Endothelial cell of umbilical vein (primary cell): Measurements from ENCODE around the gene AK5. TPM values are rescaled to one million over a fixed set of nuclear protein-coding genes. Genes with fewer than 3 reads are reported as not detected.

ENCODE experiments used
- BruUV-seq: library from RNA; stranded (reverse); fragments of 400-500 nt; replicated peaks from 2 replicates; lab custom pipeline; 2021; lab: Mats Ljungman, UMichigan
- CTCF ChIA-PET: fragments of 300-600, 350-600 bp; sonication (Branson Sonifier 250); formaldehyde crosslinking; loops from one replicate; lab custom pipeline; 2021; ENCODE audit warnings: antibody characterized with exemption, inconsistent platforms; lab: Charles Lee
- POLR2A ChIA-PET: fragments of 300-600, 350-600 bp; sonication (Branson Sonifier 250); formaldehyde crosslinking; loops from one replicate; lab custom pipeline; 2021; ENCODE audit warnings: antibody characterized with exemption, inconsistent platforms; lab: Charles Lee
- DNase-seq: peaks from one replicate; pipeline ENCODE4 v3.0.0-alpha.2; 2011; ENCODE audit warnings: low read depth, low spot score
- FAIRE-seq: peaks from 2 replicates; lab custom pipeline; 2011; peaks lifted over from hg19 to GRCh38; lab: Jason Lieb, UNC
- H2AFZ ChIP-seq: 2 replicates; pipeline ENCODE4 v1.6.0; 2012; ENCODE audit warnings: low read depth, low read length, control low read depth, inconsistent platforms
- H3K27ac ChIP-seq: 2 replicates; pipeline ENCODE4 v1.5.1; 2011; ENCODE audit warnings: low read depth, mild to moderate bottlenecking, control low read depth, low read length, moderate library complexity; ENCODE audit not compliant: insufficient read depth
- H3K27me3 ChIP-seq, 2 experiments: 2 replicates each; pipeline versions ENCODE4 v1.6.0 to v1.6.1; 2011; ENCODE audit warnings: low read length in 2 of 2, mixed read lengths in 1 of 2; ENCODE audit not compliant: control insufficient read depth in 2 of 2, insufficient read depth in 2 of 2
- H3K36me3 ChIP-seq, 2 experiments: 2 replicates in 1 of 2; 3 replicates in 1 of 2; pipeline ENCODE4 v1.5.1; 2011; ENCODE audit warnings: low read length in 2 of 2, mild to moderate bottlenecking in 1 of 2, moderate library complexity in 1 of 2; ENCODE audit not compliant: control insufficient read depth in 2 of 2, insufficient read depth in 2 of 2; ENCODE audit errors: extremely low read depth in 1 of 2
- H3K4me1 ChIP-seq: 3 replicates; pipeline ENCODE4 v1.5.1; 2011; ENCODE audit warnings: mild to moderate bottlenecking, low read length; ENCODE audit not compliant: control insufficient read depth, insufficient read depth; ENCODE audit errors: extremely low read depth
- H3K4me2 ChIP-seq: 2 replicates; pipeline ENCODE4 v1.6.1; 2011; ENCODE audit warnings: low read length, control low read depth, mixed read lengths; ENCODE audit not compliant: insufficient read depth
- H3K4me3 ChIP-seq, 3 experiments: fragments of 200-600 bp in 1 of 3; sonication (generic), shearing (Covaris generic) in 1 of 3; replicated peaks in 1 of 3; 2 replicates each; pipeline ENCODE4 v1.5.1; 2011 to 2016; ENCODE audit warnings: control low read depth in 3 of 3, low read length in 3 of 3, mild to moderate bottlenecking in 2 of 3, inconsistent platforms in 1 of 3, low read depth in 1 of 3, moderate library complexity in 1 of 3; ENCODE audit not compliant: insufficient read depth in 1 of 3
- H3K79me2 ChIP-seq: 2 replicates; pipeline ENCODE4 v1.6.0; 2012; ENCODE audit warnings: low read length, inconsistent platforms; ENCODE audit not compliant: control insufficient read depth, insufficient read depth
- H3K9ac ChIP-seq: replicated peaks from 2 replicates; pipeline ENCODE3; 2011; ENCODE audit warnings: low read length, control low read depth; ENCODE audit not compliant: insufficient read depth; ENCODE audit errors: extremely low read depth
- H3K9me1 ChIP-seq: replicated peaks from 3 replicates; pipeline ENCODE4 v1.6.0; 2011; ENCODE audit warnings: mild to moderate bottlenecking, low read length; ENCODE audit not compliant: control insufficient read depth, insufficient read depth; ENCODE audit errors: extremely low read depth
- H3K9me3 ChIP-seq: replicated peaks from 2 replicates; pipeline ENCODE4 v1.5.1; 2012; ENCODE audit warnings: low read length, inconsistent platforms; ENCODE audit not compliant: control insufficient read depth, insufficient read depth
- H4K20me1 ChIP-seq: replicated peaks from 2 replicates; pipeline ENCODE3; 2011; ENCODE audit warnings: mild to moderate bottlenecking, low read length; ENCODE audit not compliant: control insufficient read depth, insufficient read depth; ENCODE audit errors: extremely low read depth
- CTCF ChIP-seq, 2 donors: IDR thresholded peaks; 1 replicate in 1 of 2; 2 replicates in 1 of 2; pipeline ENCODE4 v1.5.1; 2011; ENCODE audit warnings: low read length in 2 of 2, mild to moderate bottlenecking in 2 of 2, moderate library complexity in 2 of 2, control low read depth in 1 of 2, inconsistent platforms in 1 of 2, low read depth in 1 of 2; ENCODE audit not compliant: insufficient read depth in 1 of 2; ENCODE audit errors: extremely low read depth in 1 of 2
- EZH2 ChIP-seq: IDR thresholded peaks from 2 replicates; pipeline ENCODE4 v1.6.1; 2012; ENCODE audit warnings: borderline replicate concordance, low read depth, mild to moderate bottlenecking, moderate library complexity, low read length, inconsistent platforms; ENCODE audit not compliant: severe bottlenecking
- FOS ChIP-seq: IDR thresholded peaks from 2 replicates; pipeline ENCODE4 v1.6.1; 2011; ENCODE audit warnings: mild to moderate bottlenecking, low read length, moderate library complexity, borderline replicate concordance; ENCODE audit not compliant: insufficient read depth
- GATA2 ChIP-seq: IDR thresholded peaks from 2 replicates; pipeline ENCODE4 v1.7.0; 2011; ENCODE audit warnings: low read depth, mild to moderate bottlenecking, moderate library complexity, mixed read lengths, low read length; ENCODE audit not compliant: insufficient read length, insufficient read depth
- JUN ChIP-seq: IDR thresholded peaks from 2 replicates; pipeline ENCODE4 v1.6.1; 2011; ENCODE audit warnings: borderline replicate concordance, low read depth; ENCODE audit not compliant: insufficient read length, insufficient read depth
- MAX ChIP-seq: IDR thresholded peaks from 2 replicates; pipeline ENCODE4 v1.6.1; 2011; ENCODE audit not compliant: insufficient read depth, insufficient read length
- MYC ChIP-seq: IDR thresholded peaks from one replicate; pipeline ENCODE4 v1.6.1; 2011; ENCODE audit warnings: mild to moderate bottlenecking, low read depth, low read length
- POLR2A ChIP-seq: IDR thresholded peaks from 2 replicates; pipeline ENCODE4 v1.6.1; 2012; ENCODE audit warnings: low read depth, mild to moderate bottlenecking, control low read depth, low read length
- POLR2AphosphoS5 ChIP-seq: IDR thresholded peaks from 2 replicates; pipeline ENCODE4 v1.6.1; 2012; ENCODE audit warnings: low read depth, mild to moderate bottlenecking, control low read depth, low read length, moderate library complexity; ENCODE audit not compliant: insufficient read depth
- dilution Hi-C: fragments of 300-500 bp; cut with MboI; formaldehyde crosslinking; loops from one replicate; pipeline ENCODE4 v1.15.0; 2019; ENCODE audit warnings: low sequenced_read_pairs; ENCODE audit not compliant: extremely low pct_ligation_motif_present
- intact Hi-C: fragments of 100-400 bp; cut with micrococcal nuclease; formaldehyde crosslinking; loops from one replicate; pipeline ENCODE4 v1.10.0; 2022
- polyA plus RNA-seq, 4 experiments: library from polyadenylated mRNA; depleted of rRNA in 3 of 4; stranded (reverse) in 3 of 4; unstranded in 1 of 4; fragments of >200 nt; gene quantifications; 2 replicates each; pipeline versions ENCODE4 v1.2.1 to v1.2.3, GENCODE V29; 2011 to 2012; ENCODE audit warnings: missing spikeins in 1 of 4
- total RNA-seq: library from RNA; stranded (reverse); gene quantifications from 2 replicates; pipeline ENCODE4 v1.2.3, GENCODE V29; 2021

AK5 gene
- total and polyA plus RNA-seq, 2 donors (not counting 3 experiments of a cell fraction or from before 2014, with no cell fraction given) = 5.0 to 7.5 TPM

GRCh38 chr1:77322061-77322900 lies 40.5 kb downstream of the AK5 start:
- Histone ChIP-seq H3K27me3 (no peaks in the 10 kb centered on the region), H3K36me3 (no peaks in the 10 kb centered on the region), H3K79me2 (no peaks in the 10 kb centered on the region), H3K9me1 (no peaks in the 10 kb centered on the region), H3K9ac (no peak overlapping the region), H4K20me1 (no peaks in the 10 kb centered on the region), H3K4me1 (no peaks in the 10 kb centered on the region), H2AFZ (no peak overlapping the region), H3K27ac (no peak overlapping the region), H3K4me3 (no peak overlapping the region), H3K4me2 (no peak overlapping the region), H3K9me3 (no peaks in the 10 kb centered on the region)
- dilution Hi-C loops = no loop called here
- ChIA-PET CTCF (interaction anchor here (0.8 to 1.6 kb wide), 2 partner anchors 10 to 13 kb away, joined by 3 to 4 read pairs; no protein-coding TSS in a partner anchor), POLR2A (no interaction called here)
- intact Hi-C loops = no loop called here
- TF ChIP-seq MAX = no peak
- no peak for TF ChIP-seq MYC
- TF ChIP-seq CTCF (IDR thresholded peaks at IDR 0.05; ENCODE audit: extremely low read depth in 1 of 2, insufficient read depth in 1 of 2, low read depth in 1 of 2, low read length in 2 of 2) = no peak
- TF ChIP-seq JUN = no peak
- TF ChIP-seq FOS = no peak
- TF ChIP-seq GATA2 = no peak
- TF ChIP-seq EZH2 = no peak
- TF ChIP-seq POLR2AphosphoS5 = no peak
- no peak for TF ChIP-seq POLR2A
- DNase-seq (peak; percentile 14), FAIRE-seq (no peak)
- no TSS peak for BruUV-seq
